Activated naive CD4-positive, alpha-beta T cell treated with anti-CD3 and anti-CD28 coated beads, Interleukin-2, amount 50 U/mL, for 72 hours (primary cell): ENCODE data around the gene CENPE. TPM values are rescaled to one million over a fixed set of nuclear protein-coding genes. Genes with fewer than 3 reads are reported as not detected.

Experiments
- ATAC-seq, 2 donors: fragments of 150-1000 bp; cut with Tn5 transposase; 2 replicates each; pipeline ENCODE4 v1.10.0; 2021; ENCODE audit warnings: mild to moderate bottlenecking in 2 of 2, moderate library complexity in 2 of 2
- DNase-seq, 2 donors: peaks; one replicate each; pipeline ENCODE4 v3.0.0; 2021 to 2022; ENCODE audit warnings: low spot score in 2 of 2
- H3K27ac Mint-ChIP-seq, 2 donors: one replicate each; pipeline ENCODE4 v1.8.0; 2022; ENCODE audit warnings: mild to moderate bottlenecking in 2 of 2, mixed read lengths in 2 of 2
- H3K36me3 Mint-ChIP-seq, 2 donors: one replicate each; pipeline ENCODE4 v1.8.0; 2022; ENCODE audit warnings: mixed read lengths in 2 of 2
- H3K9me3 Mint-ChIP-seq, 2 donors: one replicate each; pipeline ENCODE4 v1.8.0; 2022; ENCODE audit warnings: mixed read lengths in 2 of 2
- total RNA-seq, 2 donors: library from RNA; stranded (reverse); gene quantifications; one replicate each; pipeline ENCODE4 v1.2.3, GENCODE V29; 2022

CENPE gene
- total RNA-seq, 2 donors from 2014 or later: 49.6 to 65.4 TPM

GRCh38 chr4:103150677-103151076 is 47.5 kb downstream of the CENPE start:
- Mint-ChIP-seq H3K27ac (no peak overlapping the region), H3K36me3 (peaks cover 35 to 65% of the 10 kb centered on the region in 2 donors), H3K9me3 (no peaks in the 10 kb centered on the region)
- no peak for DNase-seq
- no peak for ATAC-seq

DNA sequence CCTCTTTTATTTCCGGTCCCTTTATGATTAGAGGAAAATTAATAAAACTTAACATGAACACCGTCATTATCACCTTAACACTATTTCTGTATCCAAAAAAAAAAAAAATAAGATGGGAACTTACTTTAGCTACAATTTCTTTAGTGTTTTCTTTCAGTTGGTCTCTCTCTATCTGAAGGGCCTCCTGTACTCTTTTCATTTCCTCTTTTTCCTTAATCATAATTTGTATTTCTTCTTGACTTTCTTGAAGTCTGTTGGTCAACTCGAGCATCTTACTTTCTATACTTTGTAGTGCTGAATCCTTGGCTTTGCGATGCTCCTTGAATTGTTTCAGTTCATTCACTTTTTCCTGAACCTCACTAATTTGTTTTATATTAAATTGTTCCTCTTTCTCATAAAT is 53.2 kb downstream of the CENPE start:
- Mint-ChIP-seq H3K27ac (no peak overlapping the region), H3K9me3 (no peaks in the 10 kb centered on the region), H3K36me3 (peaks cover 40 to 74% of the 10 kb centered on the region in 2 donors)
- ATAC-seq (no peak), DNase-seq (no peak)

- Mint-ChIP-seq H3K9me3 (no peaks in the 10 kb centered on the region), H3K36me3 (peaks cover 10 to 51% of the 10 kb centered on the region in 2 donors), H3K27ac (peak overlapping the region in 1 of 2 donors; percentile 2)
- ATAC-seq (no peak), DNase-seq (no peak)
Observed at GRCh38 chr4:103137446-103137827, 60.7 kb downstream of the CENPE start.

- Mint-ChIP-seq H3K27ac (no peak overlapping the region), H3K9me3 (no peaks in the 10 kb centered on the region), H3K36me3 (peaks cover 10 to 53% of the 10 kb centered on the region in 2 donors)
- DNase-seq: no peak
- no peak for ATAC-seq
Observed at GRCh38 chr4:103136671-103137445, 61.3 kb downstream of the CENPE start.

DNA sequence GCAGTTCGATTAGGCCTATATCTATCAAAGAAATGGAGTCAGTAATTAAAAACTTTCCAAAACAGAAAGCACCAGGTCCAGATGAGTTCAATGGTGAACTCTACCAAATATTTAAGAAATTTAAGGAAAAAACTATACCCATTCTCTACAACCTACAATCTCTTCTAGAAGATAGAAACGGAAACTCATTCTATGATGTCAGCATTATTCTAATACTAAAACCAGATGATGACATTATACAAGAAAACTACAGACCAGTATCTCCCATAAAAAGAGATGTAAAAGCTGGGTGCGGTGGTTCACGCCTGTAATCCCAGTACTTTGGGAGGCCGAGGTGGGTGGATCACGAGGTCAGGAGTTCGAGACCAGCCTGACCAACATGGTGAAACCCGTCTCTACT is 69.0 kb downstream of the CENPE start:
- H3K27ac Mint-ChIP-seq: no peak overlapping the region
- ATAC-seq (no peak), DNase-seq (no peak)
- H3K9me3 Mint-ChIP-seq: peaks cover 13 to 14% of the 10 kb centered on the region in 2 donors
- H3K36me3 Mint-ChIP-seq: peaks cover 36 to 50% of the 10 kb centered on the region in 2 donors

DNA sequence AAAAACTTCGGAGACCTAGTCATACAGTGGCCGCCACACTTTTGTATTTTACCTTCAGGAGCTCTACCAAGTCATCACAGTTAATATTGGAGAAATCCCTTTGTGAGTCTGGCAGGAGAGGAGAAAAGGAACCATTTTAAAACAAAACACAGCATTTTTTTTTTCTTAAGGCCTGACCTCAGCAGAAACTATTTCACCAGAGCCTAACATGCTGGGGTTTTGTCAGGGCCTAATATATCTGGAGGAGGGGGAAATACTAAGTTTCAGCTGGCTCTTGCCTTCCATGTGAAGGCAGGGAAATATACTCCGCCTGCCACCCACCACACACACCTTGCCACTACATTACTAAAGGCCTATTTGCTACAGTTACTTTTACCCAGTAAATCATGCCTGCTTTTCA is 72.0 kb downstream of the CENPE start:
- H3K36me3 Mint-ChIP-seq: peaks cover 36 to 49% of the 10 kb centered on the region in 2 donors
- DNase-seq (no peak), ATAC-seq (no peak)
- peaks cover 13 to 14% of the 10 kb centered on the region in 2 donors for H3K9me3 Mint-ChIP-seq
- H3K27ac Mint-ChIP-seq: no peak overlapping the region

DNA sequence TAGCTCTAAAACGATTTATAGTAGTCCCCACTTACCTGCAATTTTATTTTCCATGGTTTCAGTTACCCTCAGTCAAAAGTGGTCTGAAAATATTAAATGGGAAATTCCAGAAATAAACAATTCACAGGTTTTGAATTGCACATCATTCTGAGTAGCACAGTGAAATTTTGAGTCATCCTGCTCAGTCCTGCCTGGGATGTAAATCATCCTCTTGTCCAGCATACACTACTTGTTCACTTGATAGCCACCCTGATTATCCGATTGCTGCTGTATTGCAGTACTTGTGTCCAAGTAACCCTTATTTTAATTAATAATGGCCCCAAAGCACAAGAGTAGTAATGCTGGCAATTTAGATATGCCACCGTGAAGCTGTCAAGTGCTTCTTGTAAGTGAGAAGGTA is 75.0 kb downstream of the CENPE start:
- Mint-ChIP-seq H3K27ac (no peak overlapping the region), H3K36me3 (peaks cover 23% of the 10 kb centered on the region in 2 donors), H3K9me3 (peaks cover 7 to 8% of the 10 kb centered on the region in 2 donors)
- DNase-seq (no peak), ATAC-seq (no peak)

GRCh38 chr4:103118166-103118565 is 80.0 kb downstream of the CENPE start:
- Mint-ChIP-seq H3K27ac (no peak overlapping the region), H3K36me3 (peaks cover 0 to 4% of the 10 kb centered on the region in 2 donors), H3K9me3 (no peaks in the 10 kb centered on the region)
- DNase-seq: no peak
- no peak for ATAC-seq

DNA sequence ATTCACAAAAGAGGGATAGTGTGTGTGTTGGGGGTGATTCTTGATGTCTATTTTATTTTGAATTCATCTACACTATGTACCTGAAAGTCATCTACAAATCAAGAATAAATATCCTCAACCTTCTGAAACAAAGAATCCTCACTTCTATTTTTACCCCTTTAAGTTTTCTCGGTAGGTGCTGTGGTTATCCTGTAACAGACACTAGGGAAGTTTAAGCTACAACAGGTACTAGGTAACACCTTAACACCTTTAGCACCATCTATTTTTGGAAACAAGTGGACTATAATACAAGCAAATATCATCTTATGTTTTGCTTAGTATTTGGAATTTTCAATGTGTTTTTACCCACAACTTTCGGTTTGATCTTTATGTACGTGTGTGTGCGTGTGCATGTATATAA is 86.5 kb downstream of the CENPE start:
- H3K27ac Mint-ChIP-seq: no peak overlapping the region
- DNase-seq: no peak

GRCh38 chr4:103108542-103108941 is 89.6 kb downstream of the CENPE start:
- no peak for ATAC-seq
- DNase-seq: no peak
- H3K36me3 Mint-ChIP-seq: peaks cover 0 to 20% of the 10 kb centered on the region in 2 donors
- H3K9me3 Mint-ChIP-seq: no peaks in the 10 kb centered on the region
- no peak overlapping the region for H3K27ac Mint-ChIP-seq

More for the DNA sequence above, 86.5 kb downstream of the CENPE start:
- no peak for ATAC-seq
- Mint-ChIP-seq H3K36me3 (peaks cover 0 to 16% of the 10 kb centered on the region in 2 donors), H3K9me3 (no peaks in the 10 kb centered on the region)

GRCh38 chr4:103105558-103106356 is 92.4 kb downstream of the CENPE start:
- ATAC-seq (no peak), DNase-seq (no peak)
- peak overlapping the region in 1 of 2 donors; percentile 85 for H3K27ac Mint-ChIP-seq
- H3K36me3 Mint-ChIP-seq: peaks cover 0 to 20% of the 10 kb centered on the region in 2 donors
- no peaks in the 10 kb centered on the region for H3K9me3 Mint-ChIP-seq

- DNase-seq: no peak
- H3K36me3 Mint-ChIP-seq: peaks cover 0 to 20% of the 10 kb centered on the region in 2 donors
- no peak overlapping the region for H3K27ac Mint-ChIP-seq
- no peak for ATAC-seq
- no peaks in the 10 kb centered on the region for H3K9me3 Mint-ChIP-seq
Observed at GRCh38 chr4:103104886-103105285, 93.3 kb downstream of the CENPE start.

DNA sequence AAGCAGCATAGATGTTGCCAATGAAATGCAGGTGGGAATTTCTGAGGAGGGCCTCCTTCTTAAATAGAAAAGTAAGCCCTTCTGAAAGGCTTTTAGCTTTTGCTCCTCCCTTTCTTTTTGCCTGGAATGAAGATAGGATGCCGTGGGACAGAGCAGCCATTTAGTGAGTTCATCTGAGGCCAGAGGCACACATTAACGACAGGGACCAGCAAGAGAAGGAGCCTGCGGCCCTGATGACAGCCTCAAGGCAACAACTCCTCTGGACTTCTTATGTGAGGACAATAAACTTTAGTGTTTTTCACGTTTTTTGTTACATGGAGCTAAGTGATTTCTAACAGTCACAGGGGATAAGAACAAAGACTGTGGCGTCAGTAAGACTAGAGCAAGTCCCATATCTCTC is 97.5 kb downstream of the CENPE start:
- H3K27ac Mint-ChIP-seq: no peak overlapping the region
- no peak for DNase-seq
- ATAC-seq: no peak

GRCh38 chr4:103099691-103100392 is 98.3 kb downstream of the CENPE start, which contains the start of gene BDH2:
TSS of gene BDH2 (minus strand) at chr4:103099834. CDS start at chr4:103096254, 3,580 bp downstream.
- Mint-ChIP-seq H3K9me3 (no peaks in the 10 kb centered on the region), H3K36me3 (peaks cover 0 to 6% of the 10 kb centered on the region in 2 donors), H3K27ac (peak within 1 kb of the TSS; percentile 92 to 98)
- no peak for DNase-seq
- peak; percentile 97 for ATAC-seq

More for the DNA sequence above, 97.5 kb downstream of the CENPE start:
- Mint-ChIP-seq H3K36me3 (peaks cover 0 to 6% of the 10 kb centered on the region in 2 donors), H3K9me3 (no peaks in the 10 kb centered on the region)

GRCh38 chr4:103098756-103099440 is 99.2 kb downstream of the CENPE start:
- H3K27ac Mint-ChIP-seq: peak overlapping the region; percentile 92 to 98
- H3K36me3 Mint-ChIP-seq: peaks cover 0 to 6% of the 10 kb centered on the region in 2 donors
- H3K9me3 Mint-ChIP-seq: no peaks in the 10 kb centered on the region
- ATAC-seq (no peak), DNase-seq (no peak)

DNA sequence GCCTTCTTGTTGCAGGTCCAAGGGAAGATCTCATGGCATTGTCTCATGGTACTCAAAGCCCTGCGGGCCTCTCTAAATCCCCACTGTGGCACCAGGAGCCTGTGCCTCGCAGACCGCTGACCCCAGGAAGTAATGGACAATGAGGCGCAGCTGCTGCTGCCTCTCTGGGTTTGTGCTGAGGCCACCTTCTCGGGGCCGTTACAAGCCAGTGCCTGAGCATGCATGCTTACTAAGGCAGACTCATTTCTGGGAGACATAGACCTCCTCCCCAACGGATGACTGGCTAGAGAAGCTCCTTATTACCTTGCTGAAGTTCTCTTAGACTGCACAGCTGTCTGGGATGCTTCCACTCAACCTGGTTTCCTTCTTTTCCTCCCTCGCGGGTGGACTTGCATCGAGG is 99.8 kb downstream of the CENPE start:
- DNase-seq (no peak), ATAC-seq (no peak)
- H3K27ac Mint-ChIP-seq: no peak overlapping the region
- peaks cover 0 to 6% of the 10 kb centered on the region in 2 donors for H3K36me3 Mint-ChIP-seq
- H3K9me3 Mint-ChIP-seq: no peaks in the 10 kb centered on the region
